HEK293 (cell line): ENCODE measurements around the gene RAPGEF5.

Experiments
- CTCF ChIA-PET: fragments of 350-600 bp; formaldehyde crosslinking; extraction: SDS; loops from one replicate; lab custom pipeline; 2021; ENCODE audit warnings: antibody characterized with exemption; lab: Yijun Ruan, JAX
- POLR2A ChIA-PET: fragments of 300-600 bp; formaldehyde crosslinking; extraction: SDS; loops from one replicate; lab custom pipeline; 2020; ENCODE audit warnings: antibody characterized with exemption, inconsistent platforms; lab: Yijun Ruan, JAX
- H3K27ac ChIP-seq: fragments of 200-500 bp; sonication (Bioruptor generic); 2 replicates; pipeline ENCODE4 v1.5.1; 2014; ENCODE audit warnings: low read depth, low read length, control low read depth, inconsistent platforms; ENCODE audit errors: extremely low read depth
- H3K36me3 ChIP-seq, 2 experiments: fragments of 200-500 bp in 1 of 2; sonication (Bioruptor generic) in 1 of 2; 1 replicate in 1 of 2; 2 replicates in 1 of 2; pipeline ENCODE4 v1.5.1; 2014 to 2017; ENCODE audit warnings: inconsistent platforms in 2 of 2, low read length in 2 of 2; ENCODE audit not compliant: control insufficient read depth in 2 of 2, insufficient read depth in 1 of 2
- H3K4me1 ChIP-seq: fragments of 200-500 bp; sonication (Bioruptor generic); 2 replicates; pipeline ENCODE4 v1.5.1; 2014; ENCODE audit warnings: mild to moderate bottlenecking, low read length, inconsistent platforms; ENCODE audit not compliant: control insufficient read depth, insufficient read depth
- H3K4me3 ChIP-seq: 2 replicates; pipeline ENCODE4 v1.5.1; 2011; ENCODE audit warnings: low read depth, mild to moderate bottlenecking, control low read depth, low read length, moderate library complexity
- H3K9me3 ChIP-seq: fragments of 200-500 bp; sonication (Bioruptor generic); 2 replicates; pipeline ENCODE4 v1.5.1; 2014; ENCODE audit warnings: low read depth, low read length, inconsistent platforms; ENCODE audit not compliant: control insufficient read depth, insufficient read depth
- ZNF114 ChIP-seq: fragments of 450-650 bp; formaldehyde crosslinking; IDR thresholded peaks from 2 replicates; pipeline ENCODE4 v1.5.0; 2017; ENCODE audit warnings: missing biosample characterization, missing genetic modification characterization
- ZNF157 ChIP-seq: fragments of 450-650 bp; formaldehyde crosslinking; IDR thresholded peaks from 2 replicates; pipeline ENCODE4 v1.5.1; 2016; ENCODE audit warnings: missing biosample characterization, missing genetic modification characterization
- ZNF16 ChIP-seq: fragments of 450-650 bp; formaldehyde crosslinking; IDR thresholded peaks from 2 replicates; pipeline ENCODE4 v1.5.1; 2016; ENCODE audit warnings: low read depth, missing biosample characterization, missing genetic modification characterization
- ZNF311 ChIP-seq: fragments of 450-650 bp; formaldehyde crosslinking; IDR thresholded peaks from 2 replicates; pipeline ENCODE4 v1.5.1; 2017; ENCODE audit warnings: missing biosample characterization, missing genetic modification characterization, borderline replicate concordance
- ZNF366 ChIP-seq: fragments of 450-650 bp; formaldehyde crosslinking; conservative IDR thresholded peaks from 2 replicates; pipeline ENCODE4 v1.5.1; 2016; ENCODE audit warnings: missing biosample characterization, missing genetic modification characterization
- ZNF530 ChIP-seq: fragments of 450-650 bp; formaldehyde crosslinking; IDR thresholded peaks from 2 replicates; pipeline ENCODE4 v1.5.1; 2016; ENCODE audit warnings: low read depth, missing biosample characterization, missing genetic modification characterization
- ZNF558 ChIP-seq: fragments of 450-650 bp; formaldehyde crosslinking; IDR thresholded peaks from 2 replicates; pipeline ENCODE4 v1.5.1; 2016; ENCODE audit warnings: missing biosample characterization, missing genetic modification characterization
- ZNF621 ChIP-seq: fragments of 450-650 bp; formaldehyde crosslinking; IDR thresholded peaks from 2 replicates; pipeline ENCODE4 v1.5.1; 2017; ENCODE audit warnings: missing biosample characterization, missing genetic modification characterization
- ZNF623 ChIP-seq: fragments of 450-650 bp; formaldehyde crosslinking; IDR thresholded peaks from 2 replicates; pipeline ENCODE4 v1.5.1; 2016; ENCODE audit warnings: missing biosample characterization, missing genetic modification characterization
- ZNF701 ChIP-seq: fragments of 450-650 bp; formaldehyde crosslinking; IDR thresholded peaks from 2 replicates; pipeline ENCODE4 v1.5.1; 2016; ENCODE audit warnings: missing biosample characterization, missing genetic modification characterization
- ZNF843 ChIP-seq: fragments of 450-650 bp; formaldehyde crosslinking; IDR thresholded peaks from 2 replicates; pipeline ENCODE4 v1.5.1; 2016; ENCODE audit warnings: missing biosample characterization, missing genetic modification characterization
- ZSCAN16 ChIP-seq: fragments of 450-650 bp; formaldehyde crosslinking; IDR thresholded peaks from 2 replicates; pipeline ENCODE4 v1.5.1; 2016; ENCODE audit warnings: missing biosample characterization, missing genetic modification characterization
- ZSCAN30 ChIP-seq: fragments of 450-650 bp; IDR thresholded peaks from 2 replicates; pipeline ENCODE4 v1.5.1; 2018; ENCODE audit warnings: missing biosample characterization, mild to moderate bottlenecking, missing genetic modification characterization, moderate library complexity
- TF ChIP-seq, protein P1 (sequence below): fragments of 450-650 bp; formaldehyde crosslinking; IDR thresholded peaks from 2 replicates; pipeline ENCODE4 v1.5.1; 2016; ENCODE audit warnings: missing biosample characterization, missing genetic modification characterization
- TF ChIP-seq, protein P2 (sequence below): fragments of 450-650 bp; formaldehyde crosslinking; IDR thresholded peaks from 2 replicates; pipeline ENCODE4 v1.5.1; 2016; ENCODE audit warnings: missing biosample characterization, missing genetic modification characterization
- TF ChIP-seq, protein P3 (sequence below): fragments of 450-650 bp; formaldehyde crosslinking; IDR thresholded peaks from 2 replicates; pipeline ENCODE4 v1.5.1; 2017; ENCODE audit warnings: missing biosample characterization, mild to moderate bottlenecking, missing genetic modification characterization, moderate library complexity
- TF ChIP-seq, protein P4 (sequence below): fragments of 450-650 bp; formaldehyde crosslinking; IDR thresholded peaks from 2 replicates; pipeline ENCODE4 v1.5.1; 2016; ENCODE audit warnings: missing biosample characterization, missing genetic modification characterization
- TF ChIP-seq, protein P5 (sequence below): IDR thresholded peaks from 2 replicates; pipeline ENCODE4 v1.6.1; 2011; ENCODE audit warnings: mild to moderate bottlenecking, low read depth, low read length, borderline replicate concordance
- TF ChIP-seq, protein P6 (sequence below): fragments of 450-650 bp; formaldehyde crosslinking; IDR thresholded peaks from 2 replicates; pipeline ENCODE4 v1.5.1; 2016; ENCODE audit warnings: missing biosample characterization, missing genetic modification characterization
- TF ChIP-seq, protein P7 (sequence below): fragments of 450-650 bp; formaldehyde crosslinking; IDR thresholded peaks from 2 replicates; pipeline ENCODE4 v1.5.1; 2016; ENCODE audit warnings: missing biosample characterization, missing genetic modification characterization

The RAPGEF5 gene

DNA sequence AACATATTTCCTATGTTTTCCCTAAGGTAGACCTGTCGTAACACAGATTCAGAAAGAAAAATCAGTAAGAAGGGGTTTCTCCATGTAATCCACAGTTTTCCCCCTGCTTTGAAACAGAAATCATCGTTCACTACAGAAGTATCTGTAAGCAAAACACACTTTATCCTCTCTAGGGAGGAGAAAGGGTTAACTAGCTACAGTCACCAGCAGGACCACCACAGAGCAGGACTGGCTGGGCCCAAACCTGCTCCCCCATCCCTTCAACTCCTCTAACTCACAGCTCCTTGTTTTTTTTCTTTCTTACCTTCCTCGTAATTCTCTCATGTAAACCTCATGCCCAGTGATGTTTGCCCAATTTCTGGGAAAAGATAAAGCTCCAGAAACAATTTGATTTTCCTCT, 167.7 kb downstream of the RAPGEF5 start:
- Histone ChIP-seq H3K9me3 (no peaks in the 10 kb centered on the region), H3K4me3 (no peak overlapping the region), H3K27ac (no peak overlapping the region), H3K4me1 (no peaks in the 10 kb centered on the region), H3K36me3 (peaks cover 0 to 4% of the 10 kb centered on the region in 2 experiments; a peak in 1 of 3 replicates)
- ChIA-PET POLR2A (no interaction called here), CTCF (interaction anchor here (0.6 to 1.3 kb wide), 2 partner anchors 11 to 79 kb away, joined by 3 read pairs; no protein-coding TSS in a partner anchor)
- TF ChIP-seq ZNF311 (tag by site-specific recombination): no peak
- no peak for TF ChIP-seq ZNF701
- TF ChIP-seq, protein P1, sequence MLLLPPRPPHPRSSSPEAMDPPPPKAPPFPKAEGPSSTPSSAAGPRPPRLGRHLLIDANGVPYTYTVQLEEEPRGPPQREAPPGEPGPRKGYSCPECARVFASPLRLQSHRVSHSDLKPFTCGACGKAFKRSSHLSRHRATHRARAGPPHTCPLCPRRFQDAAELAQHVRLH (tag by site-specific recombination): no peak
- TF ChIP-seq, protein P2, sequence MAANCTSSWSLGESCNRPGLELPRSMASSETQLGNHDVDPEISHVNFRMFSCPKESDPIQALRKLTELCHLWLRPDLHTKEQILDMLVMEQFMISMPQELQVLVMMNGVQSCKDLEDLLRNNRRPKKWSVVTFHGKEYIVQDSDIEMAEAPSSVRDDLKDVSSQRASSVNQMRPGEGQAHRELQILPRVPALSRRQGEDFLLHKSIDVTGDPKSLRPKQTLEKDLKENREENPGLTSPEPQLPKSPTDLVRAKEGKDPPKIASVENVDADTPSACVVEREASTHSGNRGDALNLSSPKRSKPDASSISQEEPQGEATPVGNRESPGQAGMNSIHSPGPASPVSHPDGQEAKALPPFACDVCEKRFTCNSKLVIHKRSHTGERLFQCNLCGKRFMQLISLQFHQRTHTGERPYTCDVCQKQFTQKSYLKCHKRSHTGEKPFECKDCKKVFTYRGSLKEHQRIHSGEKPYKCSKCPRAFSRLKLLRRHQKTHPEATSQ (tag by site-specific recombination): no peak
- TF ChIP-seq, protein P3, sequence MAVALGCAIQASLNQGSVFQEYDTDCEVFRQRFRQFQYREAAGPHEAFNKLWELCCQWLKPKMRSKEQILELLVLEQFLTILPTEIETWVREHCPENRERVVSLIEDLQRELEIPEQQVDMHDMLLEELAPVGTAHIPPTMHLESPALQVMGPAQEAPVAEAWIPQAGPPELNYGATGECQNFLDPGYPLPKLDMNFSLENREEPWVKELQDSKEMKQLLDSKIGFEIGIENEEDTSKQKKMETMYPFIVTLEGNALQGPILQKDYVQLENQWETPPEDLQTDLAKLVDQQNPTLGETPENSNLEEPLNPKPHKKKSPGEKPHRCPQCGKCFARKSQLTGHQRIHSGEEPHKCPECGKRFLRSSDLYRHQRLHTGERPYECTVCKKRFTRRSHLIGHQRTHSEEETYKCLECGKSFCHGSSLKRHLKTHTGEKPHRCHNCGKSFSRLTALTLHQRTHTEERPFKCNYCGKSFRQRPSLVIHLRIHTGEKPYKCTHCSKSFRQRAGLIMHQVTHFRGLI (tag by site-specific recombination): no peak
- no peak for TF ChIP-seq ZNF530 (tag by site-specific recombination)
- no peak for TF ChIP-seq ZSCAN16
- TF ChIP-seq ZNF114 (tag by site-specific recombination): no peak
- TF ChIP-seq ZNF623 (tag by site-specific recombination): no peak
- no peak for TF ChIP-seq ZNF16
- TF ChIP-seq, protein P4, sequence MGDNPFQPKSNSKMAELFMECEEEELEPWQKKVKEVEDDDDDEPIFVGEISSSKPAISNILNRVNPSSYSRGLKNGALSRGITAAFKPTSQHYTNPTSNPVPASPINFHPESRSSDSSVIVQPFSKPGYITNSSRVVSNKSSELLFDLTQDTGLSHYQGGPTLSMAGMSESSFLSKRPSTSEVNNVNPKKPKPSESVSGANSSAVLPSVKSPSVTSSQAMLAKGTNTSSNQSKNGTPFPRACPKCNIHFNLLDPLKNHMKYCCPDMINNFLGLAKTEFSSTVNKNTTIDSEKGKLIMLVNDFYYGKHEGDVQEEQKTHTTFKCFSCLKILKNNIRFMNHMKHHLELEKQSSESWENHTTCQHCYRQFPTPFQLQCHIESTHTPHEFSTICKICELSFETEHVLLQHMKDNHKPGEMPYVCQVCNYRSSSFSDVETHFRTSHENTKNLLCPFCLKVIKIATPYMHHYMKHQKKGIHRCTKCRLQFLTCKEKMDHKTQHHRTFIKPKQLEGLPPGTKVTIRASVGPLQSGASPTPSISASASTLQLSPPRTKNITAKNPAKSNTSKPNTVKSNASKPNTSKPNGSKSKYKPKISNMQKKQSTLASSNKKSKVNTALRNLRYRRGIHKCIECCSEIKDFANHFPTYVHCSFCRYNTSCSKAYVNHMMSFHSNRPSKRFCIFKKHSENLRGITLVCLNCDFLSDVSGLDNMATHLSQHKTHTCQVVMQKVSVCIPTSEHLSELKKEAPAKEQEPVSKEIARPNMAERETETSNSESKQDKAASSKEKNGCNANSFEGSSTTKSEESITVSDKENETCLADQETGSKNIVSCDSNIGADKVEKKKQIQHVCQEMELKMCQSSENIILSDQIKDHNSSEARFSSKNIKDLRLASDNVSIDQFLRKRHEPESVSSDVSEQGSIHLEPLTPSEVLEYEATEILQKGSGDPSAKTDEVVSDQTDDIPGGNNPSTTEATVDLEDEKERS (tag by site-specific recombination): no peak
- no peak for TF ChIP-seq ZSCAN30 (tag by site-specific recombination)
- TF ChIP-seq, protein P5, sequence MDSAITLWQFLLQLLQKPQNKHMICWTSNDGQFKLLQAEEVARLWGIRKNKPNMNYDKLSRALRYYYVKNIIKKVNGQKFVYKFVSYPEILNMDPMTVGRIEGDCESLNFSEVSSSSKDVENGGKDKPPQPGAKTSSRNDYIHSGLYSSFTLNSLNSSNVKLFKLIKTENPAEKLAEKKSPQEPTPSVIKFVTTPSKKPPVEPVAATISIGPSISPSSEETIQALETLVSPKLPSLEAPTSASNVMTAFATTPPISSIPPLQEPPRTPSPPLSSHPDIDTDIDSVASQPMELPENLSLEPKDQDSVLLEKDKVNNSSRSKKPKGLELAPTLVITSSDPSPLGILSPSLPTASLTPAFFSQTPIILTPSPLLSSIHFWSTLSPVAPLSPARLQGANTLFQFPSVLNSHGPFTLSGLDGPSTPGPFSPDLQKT: no peak
- TF ChIP-seq ZNF157 (tag by site-specific recombination): no peak
- TF ChIP-seq ZNF843 (tag by site-specific recombination): no peak
- TF ChIP-seq, protein P6, sequence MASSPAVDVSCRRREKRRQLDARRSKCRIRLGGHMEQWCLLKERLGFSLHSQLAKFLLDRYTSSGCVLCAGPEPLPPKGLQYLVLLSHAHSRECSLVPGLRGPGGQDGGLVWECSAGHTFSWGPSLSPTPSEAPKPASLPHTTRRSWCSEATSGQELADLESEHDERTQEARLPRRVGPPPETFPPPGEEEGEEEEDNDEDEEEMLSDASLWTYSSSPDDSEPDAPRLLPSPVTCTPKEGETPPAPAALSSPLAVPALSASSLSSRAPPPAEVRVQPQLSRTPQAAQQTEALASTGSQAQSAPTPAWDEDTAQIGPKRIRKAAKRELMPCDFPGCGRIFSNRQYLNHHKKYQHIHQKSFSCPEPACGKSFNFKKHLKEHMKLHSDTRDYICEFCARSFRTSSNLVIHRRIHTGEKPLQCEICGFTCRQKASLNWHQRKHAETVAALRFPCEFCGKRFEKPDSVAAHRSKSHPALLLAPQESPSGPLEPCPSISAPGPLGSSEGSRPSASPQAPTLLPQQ: no peak
- no peak for TF ChIP-seq ZNF366
- TF ChIP-seq ZNF558 (tag by site-specific recombination): no peak
- TF ChIP-seq, protein P7, sequence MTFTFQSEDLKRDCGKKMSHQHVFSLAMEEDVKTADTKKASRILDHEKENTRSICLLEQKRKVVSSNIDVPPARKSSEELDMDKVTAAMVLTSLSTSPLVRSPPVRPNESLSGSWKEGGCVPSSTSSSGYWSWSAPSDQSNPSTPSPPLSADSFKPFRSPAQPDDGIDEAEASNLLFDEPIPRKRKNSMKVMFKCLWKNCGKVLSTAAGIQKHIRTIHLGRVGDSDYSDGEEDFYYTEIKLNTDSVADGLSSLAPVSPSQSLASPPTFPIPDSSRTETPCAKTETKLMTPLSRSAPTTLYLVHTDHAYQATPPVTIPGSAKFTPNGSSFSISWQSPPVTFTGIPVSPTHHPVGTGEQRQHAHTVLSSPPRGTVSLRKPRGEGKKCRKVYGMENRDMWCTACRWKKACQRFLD: no peak
- no peak for TF ChIP-seq ZNF621 (tag by site-specific recombination)
